HepG2 (cell line): Measurements from ENCODE around the gene TMEM267. TPM values are rescaled to one million over a fixed set of nuclear protein-coding genes. Genes with fewer than 3 reads are reported as not detected.

Source experiments
- DNMT3B ChIP-seq: conservative IDR thresholded peaks from 2 replicates; pipeline ENCODE4 v1.6.1; 2016; ENCODE audit warnings: missing biosample characterization, control low read depth
- GMEB2 ChIP-seq: IDR thresholded peaks from 2 replicates; pipeline ENCODE4 v1.6.1; 2016; ENCODE audit warnings: missing biosample characterization, missing genetic modification reagents, low read depth
- IKZF5 ChIP-seq: IDR thresholded peaks from 2 replicates; pipeline ENCODE4 v1.6.1; 2018; ENCODE audit warnings: missing genetic modification reagents, mild to moderate bottlenecking, missing compliant biosample characterization
- KAT2B ChIP-seq: fragments of 150-350 bp; IDR thresholded peaks from 2 replicates; pipeline ENCODE4 v1.6.1; 2014; ENCODE audit warnings: low read depth, low read length, borderline replicate concordance
- MXI1 ChIP-seq: IDR thresholded peaks from 3 replicates; pipeline ENCODE4 v1.6.1; 2012; ENCODE audit warnings: low read depth, low read length, inconsistent platforms, borderline replicate concordance
- NCOA5 ChIP-seq: sonication (generic); formaldehyde crosslinking; IDR thresholded peaks from 2 replicates; pipeline ENCODE4 v1.4.0; 2020; ENCODE audit warnings: missing genetic modification reagents
- NR2F1 ChIP-seq, 2 experiments: fragments of 450-650 bp in 1 of 2; formaldehyde crosslinking in 1 of 2; IDR thresholded peaks; 2 replicates each; pipeline versions ENCODE4 v1.5.0 to v1.6.1; 2016 to 2020; ENCODE audit warnings: mild to moderate bottlenecking in 1 of 2, missing compliant biosample characterization in 1 of 2, missing genetic modification reagents in 1 of 2, moderate library complexity in 1 of 2
- PAX8 ChIP-seq: sonication (generic); formaldehyde crosslinking; IDR thresholded peaks from 2 replicates; pipeline ENCODE4 v1.8.0; 2022; ENCODE audit warnings: mild to moderate bottlenecking, missing genetic modification reagents, borderline replicate concordance
- PITX1 ChIP-seq: sonication (generic); formaldehyde crosslinking; IDR thresholded peaks from 2 replicates; pipeline ENCODE4 v1.5.1; 2020; ENCODE audit warnings: mild to moderate bottlenecking, missing genetic modification reagents
- POGK ChIP-seq: sonication (generic); formaldehyde crosslinking; conservative IDR thresholded peaks from 2 replicates; pipeline ENCODE4 v1.8.0; 2022; ENCODE audit warnings: mild to moderate bottlenecking, moderate library complexity, missing genetic modification reagents
- RBM39 ChIP-seq: fragments of 200-400 bp; formaldehyde crosslinking; IDR thresholded peaks from one replicate; pipeline ENCODE4 v1.6.1; 2018; ENCODE audit warnings: antibody characterized with exemption, mild to moderate bottlenecking, low read depth, low read length; ENCODE audit not compliant: poor library complexity, severe bottlenecking
- SIN3A ChIP-seq: IDR thresholded peaks from 2 replicates; pipeline ENCODE4 v1.6.1; 2011; ENCODE audit warnings: low read depth, mild to moderate bottlenecking, control low read depth, low read length, borderline replicate concordance
- SMYD3 ChIP-seq: sonication (generic); formaldehyde crosslinking; IDR thresholded peaks from 2 replicates; pipeline ENCODE4 v1.8.1; 2023; ENCODE audit warnings: mild to moderate bottlenecking, missing genetic modification reagents
- ZBTB3 ChIP-seq: sonication (generic); formaldehyde crosslinking; IDR thresholded peaks from 2 replicates; pipeline ENCODE4 v1.4.0; 2020; ENCODE audit warnings: low read depth, mild to moderate bottlenecking, moderate library complexity, missing genetic modification reagents, borderline replicate concordance
- ZNF558 ChIP-seq: sonication (generic); formaldehyde crosslinking; IDR thresholded peaks from 2 replicates; pipeline ENCODE4 v1.9.0; 2022; ENCODE audit warnings: mild to moderate bottlenecking, missing genetic modification reagents, borderline replicate concordance
- ZNF687 ChIP-seq: sonication (generic); formaldehyde crosslinking; IDR thresholded peaks from 2 replicates; pipeline ENCODE4 v1.5.1; 2020; ENCODE audit warnings: mild to moderate bottlenecking, missing genetic modification reagents, moderate library complexity
- ZNF691 ChIP-seq: sonication (generic); formaldehyde crosslinking; IDR thresholded peaks from 2 replicates; pipeline ENCODE4 v1.4.0; 2020; ENCODE audit warnings: missing genetic modification reagents, low read depth, mild to moderate bottlenecking, borderline replicate concordance
- ZNF747 ChIP-seq: sonication (generic); formaldehyde crosslinking; IDR thresholded peaks from 2 replicates; pipeline ENCODE4 v1.8.1; 2023; ENCODE audit warnings: missing genetic modification reagents, mild to moderate bottlenecking, borderline replicate concordance
- polyA plus RNA-seq, 8 experiments: library from polyadenylated mRNA; depleted of rRNA in 3 of 8; stranded (reverse) in 7 of 8; unstranded in 1 of 8; fragments of >200 nt; fragmentation: Illumina TruSeq in 4 of 8; extraction: Trizol in 4 of 8; gene quantifications; 2 replicates each; pipeline versions ENCODE4 v1.2.1 to v1.2.3, GENCODE V29; 2011 to 2016; ENCODE audit warnings: low read depth in 4 of 8, missing spikeins in 1 of 8, mixed read lengths in 1 of 8; ENCODE audit not compliant: insufficient read depth in 1 of 8
- total RNA-seq, 5 experiments: library from RNA; depleted of rRNA; stranded (reverse); fragments of >200 nt; fragmentation: Illumina TruSeq; extraction: Trizol; gene quantifications; 2 replicates each; pipeline ENCODE4 v1.2.3, GENCODE V29; 2016; ENCODE audit warnings: low read depth in 1 of 5

The TMEM267 gene
- total and polyA plus RNA-seq, 2 of the 13 experiments (the other 11 are each of a cell fraction or from before 2014, with no cell fraction given) = 8.9 to 12.6 TPM

GRCh38 chr5:43432486-43433375, 50.9 kb downstream of the TMEM267 start (continued):
- no peak for TF ChIP-seq ZNF687 (CRISPR knock-in tag)
- TF ChIP-seq POGK (CRISPR knock-in tag) = peak; percentile 82
- no peak for TF ChIP-seq SIN3A
- no peak for TF ChIP-seq PAX8 (CRISPR knock-in tag)
- TF ChIP-seq ZNF691 = no peak
- peak in 1 of 2 experiments; percentile 34; a peak in 1 of 4 replicates for TF ChIP-seq NR2F1 (CRISPR knock-in tag; IDR thresholded peaks at IDR 0.05)
- TF ChIP-seq GMEB2 = no peak
- TF ChIP-seq PITX1 = peak; percentile 93; the same call in 1 of the 2 replicates
- peak; percentile 94 for TF ChIP-seq IKZF5
- TF ChIP-seq SMYD3 (CRISPR knock-in tag) = peak; percentile 93
- TF ChIP-seq RBM39 = no peak
- no peak for TF ChIP-seq ZBTB3 (CRISPR knock-in tag)
- TF ChIP-seq DNMT3B (CRISPR knock-in tag) = no peak
- 0 out of 2 replicates have a peak, but pooled peaks have one; percentile 21 for TF ChIP-seq ZNF747 (CRISPR knock-in tag)
- TF ChIP-seq MXI1 = peak; percentile 31; the same call in 1 of the 3 replicates
- no peak for TF ChIP-seq NCOA5 (CRISPR knock-in tag)
- TF ChIP-seq KAT2B = no peak
- no peak; the same call in 1 of the 2 replicates for TF ChIP-seq ZNF558
